ENCODE results near the gene ZNF775.

ZNF775 gene

GRCh38 chr7:150405584-150406311 is 26.6 kb downstream of the ZNF775 start:
- Histone ChIP-seq H3K36me3 (ENCODE audit: insufficient read depth, low read length) (peaks cover 33% of the 10 kb centered on the region), H3K27ac (ENCODE audit: low read length) (peak overlapping the region; percentile 95), H3K79me2 (ENCODE audit: insufficient read depth, low read length) (peaks cover 71% of the 10 kb centered on the region), H3K9ac (ENCODE audit: low read depth, low read length) (peak overlapping the region; percentile 99), H3K4me1 (ENCODE audit: insufficient read depth, low read length) (peaks cover 59% of the 10 kb centered on the region), H2AFZ (ENCODE audit: low read depth, low read length) (peak overlapping the region; percentile 72), H3K4me2 (ENCODE audit: insufficient read depth, low read length) (peak overlapping the region; percentile 85), H4K20me1 (ENCODE audit: insufficient read depth, low read length) (no peaks in the 10 kb centered on the region; the same call in 1 of the 2 replicates), H3K4me3 (ENCODE audit: low read depth in 1 of 2, low read length in 2 of 2) (peak overlapping the region; percentile 75 to 83), H3K9me3 (ENCODE audit: insufficient read depth, low read length, severe bottlenecking) (no peaks in the 10 kb centered on the region), H3K27me3 (ENCODE audit: insufficient read depth, low read length, poor library complexity) (no peaks in the 10 kb centered on the region)
- no peak for TF ChIP-seq EZH2 (IDR thresholded peaks at IDR 0.05; ENCODE audit: borderline replicate concordance, low read depth, low read length, severe bottlenecking)
- TF ChIP-seq, protein P1, sequence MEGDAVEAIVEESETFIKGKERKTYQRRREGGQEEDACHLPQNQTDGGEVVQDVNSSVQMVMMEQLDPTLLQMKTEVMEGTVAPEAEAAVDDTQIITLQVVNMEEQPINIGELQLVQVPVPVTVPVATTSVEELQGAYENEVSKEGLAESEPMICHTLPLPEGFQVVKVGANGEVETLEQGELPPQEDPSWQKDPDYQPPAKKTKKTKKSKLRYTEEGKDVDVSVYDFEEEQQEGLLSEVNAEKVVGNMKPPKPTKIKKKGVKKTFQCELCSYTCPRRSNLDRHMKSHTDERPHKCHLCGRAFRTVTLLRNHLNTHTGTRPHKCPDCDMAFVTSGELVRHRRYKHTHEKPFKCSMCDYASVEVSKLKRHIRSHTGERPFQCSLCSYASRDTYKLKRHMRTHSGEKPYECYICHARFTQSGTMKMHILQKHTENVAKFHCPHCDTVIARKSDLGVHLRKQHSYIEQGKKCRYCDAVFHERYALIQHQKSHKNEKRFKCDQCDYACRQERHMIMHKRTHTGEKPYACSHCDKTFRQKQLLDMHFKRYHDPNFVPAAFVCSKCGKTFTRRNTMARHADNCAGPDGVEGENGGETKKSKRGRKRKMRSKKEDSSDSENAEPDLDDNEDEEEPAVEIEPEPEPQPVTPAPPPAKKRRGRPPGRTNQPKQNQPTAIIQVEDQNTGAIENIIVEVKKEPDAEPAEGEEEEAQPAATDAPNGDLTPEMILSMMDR (IDR thresholded peaks at IDR 0.05; ENCODE audit: borderline replicate concordance, extremely low read depth, low read length, poor library complexity, severe bottlenecking) = no peak
- ATAC-seq (ENCODE audit: insufficient read depth, low read depth) = peak; percentile 45
- no peak for DNase-seq

DNA sequence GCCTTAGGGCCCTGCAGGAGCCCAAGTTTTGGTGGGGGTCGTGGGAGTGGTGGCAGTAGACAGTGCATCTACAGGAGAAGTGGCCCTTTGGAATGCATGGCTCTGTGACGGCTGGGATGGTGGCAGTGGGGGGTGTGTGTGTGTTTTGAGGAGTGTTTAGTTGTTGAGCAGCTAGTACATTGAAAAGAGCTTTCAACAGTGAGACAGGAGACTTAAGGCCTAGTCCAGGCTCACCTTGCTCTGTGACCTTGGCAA is 27.1 kb downstream of the ZNF775 start:
- H2AFZ ChIP-seq (ENCODE audit: low read depth, low read length) = peak overlapping the region; percentile 72; the same call in 1 of the 2 replicates
- peaks cover 59% of the 10 kb centered on the region for H3K4me1 ChIP-seq (ENCODE audit: insufficient read depth, low read length)
- TF ChIP-seq, protein P1 (IDR thresholded peaks at IDR 0.05; ENCODE audit: borderline replicate concordance, extremely low read depth, low read length, poor library complexity, severe bottlenecking) = no peak
- no peak for TF ChIP-seq EZH2 (IDR thresholded peaks at IDR 0.05; ENCODE audit: borderline replicate concordance, low read depth, low read length, severe bottlenecking)
- peaks cover 71% of the 10 kb centered on the region for H3K79me2 ChIP-seq (ENCODE audit: insufficient read depth, low read length)
- H4K20me1 ChIP-seq (ENCODE audit: insufficient read depth, low read length) = no peaks in the 10 kb centered on the region; the same call in 1 of the 2 replicates
- H3K27me3 ChIP-seq (ENCODE audit: insufficient read depth, low read length, poor library complexity) = no peaks in the 10 kb centered on the region
- H3K4me3 ChIP-seq (ENCODE audit: low read depth in 1 of 2, low read length in 2 of 2) = peak overlapping the region; percentile 75 to 83
- peak; percentile 63 for DNase-seq
- H3K36me3 ChIP-seq (ENCODE audit: insufficient read depth, low read length) = peaks cover 38% of the 10 kb centered on the region
- peak overlapping the region; percentile 95 for H3K27ac ChIP-seq (ENCODE audit: low read length)
- peak; percentile 18 for ATAC-seq (ENCODE audit: insufficient read depth, low read depth)
- no peaks in the 10 kb centered on the region for H3K9me3 ChIP-seq (ENCODE audit: insufficient read depth, low read length, severe bottlenecking)
- H3K9ac ChIP-seq (ENCODE audit: low read depth, low read length) = peak overlapping the region; percentile 99
- H3K4me2 ChIP-seq (ENCODE audit: insufficient read depth, low read length) = peak overlapping the region; percentile 85

- TF ChIP-seq EZH2 (IDR thresholded peaks at IDR 0.05; ENCODE audit: borderline replicate concordance, low read depth, low read length, severe bottlenecking) = no peak
- TF ChIP-seq, protein P1 (IDR thresholded peaks at IDR 0.05; ENCODE audit: borderline replicate concordance, extremely low read depth, low read length, poor library complexity, severe bottlenecking) = no peak
- peak overlapping the region; percentile 75 to 83; a peak in 3 of 4 replicates for H3K4me3 ChIP-seq (ENCODE audit: low read depth in 1 of 2, low read length in 2 of 2)
- H4K20me1 ChIP-seq (ENCODE audit: insufficient read depth, low read length) = no peaks in the 10 kb centered on the region; the same call in 1 of the 2 replicates
- peaks cover 71% of the 10 kb centered on the region for H3K79me2 ChIP-seq (ENCODE audit: insufficient read depth, low read length)
- peak overlapping the region; percentile 95 for H3K27ac ChIP-seq (ENCODE audit: low read length)
- peak; percentile 65 for ATAC-seq (ENCODE audit: insufficient read depth, low read depth)
- H3K27me3 ChIP-seq (ENCODE audit: insufficient read depth, low read length, poor library complexity) = no peaks in the 10 kb centered on the region
- peak overlapping the region; percentile 99 for H3K9ac ChIP-seq (ENCODE audit: low read depth, low read length)
- H3K4me2 ChIP-seq (ENCODE audit: insufficient read depth, low read length) = peak overlapping the region; percentile 85
- H3K36me3 ChIP-seq (ENCODE audit: insufficient read depth, low read length) = peaks cover 43% of the 10 kb centered on the region
- peak overlapping the region; percentile 4; the same call in 1 of the 2 replicates for H2AFZ ChIP-seq (ENCODE audit: low read depth, low read length)
- no peaks in the 10 kb centered on the region for H3K9me3 ChIP-seq (ENCODE audit: insufficient read depth, low read length, severe bottlenecking)
- DNase-seq = peak; percentile 74
- peaks cover 59% of the 10 kb centered on the region for H3K4me1 ChIP-seq (ENCODE audit: insufficient read depth, low read length)
These were observed 27.7 kb downstream of the ZNF775 start for GRCh38 chr7:150406567-150407421.

Data from DND-41 (cell line).